Measurements from ENCODE around the gene LST1.

The LST1 gene

GRCh38 chr6:31560697-31561058 lies 25.4 kb upstream of the LST1 start:
- no peak for DNase-seq

- peak in 1 of 2 experiments; percentile 39 for DNase-seq
These were observed 18.3 kb upstream of the LST1 start for GRCh38 chr6:31567531-31568370.

GRCh38 chr6:31568537-31568961 lies 17.5 kb upstream of the LST1 start:
- peak; percentile 53 to 77 for DNase-seq

GRCh38 chr6:31569861-31570536 lies 16.1 kb upstream of the LST1 start:
- no peak for DNase-seq

- peak; percentile 76 to 82 for DNase-seq
These were observed 13.8 kb upstream of the LST1 start, which contains the start of gene LTA for GRCh38 chr6:31572041-31572911. Gene LTA, plus strand, starts transcription at chr6:31572289. Its CDS starts 454 bp downstream, at chr6:31572743.

GRCh38 chr6:31573239-31574105 lies 12.6 kb upstream of the LST1 start:
- DNase-seq: no peak

GRCh38 chr6:31574106-31575061 lies 11.7 kb upstream of the LST1 start:
- peak; percentile 46 to 58 for DNase-seq

- peak; percentile 77 to 90 for DNase-seq
These were observed 10.7 kb upstream of the LST1 start, which contains the start of gene TNF for GRCh38 chr6:31575335-31575901. Gene TNF, plus strand, starts transcription at chr6:31575565. Its CDS starts 177 bp downstream, at chr6:31575742.

- DNase-seq: no peak
These were observed 10.0 kb upstream of the LST1 start for GRCh38 chr6:31575952-31576685.

- peak; percentile 42 to 54 for DNase-seq
These were observed 9.0 kb upstream of the LST1 start for GRCh38 chr6:31576897-31577578.

GRCh38 chr6:31577579-31577966 lies 8.5 kb upstream of the LST1 start:
- no peak for DNase-seq

- DNase-seq: peak; percentile 41 to 55
These were observed 7.6 kb upstream of the LST1 start for GRCh38 chr6:31578184-31579118.

- DNase-seq: peak; percentile 43
These were observed 7.0 kb upstream of the LST1 start for GRCh38 chr6:31579119-31579505.

- DNase-seq: peak; percentile 42 to 47
These were observed 6.3 kb upstream of the LST1 start for GRCh38 chr6:31579546-31580437.

GRCh38 chr6:31580438-31580740 lies 5.7 kb upstream of the LST1 start:
- no peak for DNase-seq

- peak; percentile 84 to 92 for DNase-seq
These were observed 5.2 kb upstream of the LST1 start for GRCh38 chr6:31580807-31581433.

Data from stimulated activated CD4-positive, alpha-beta T cell treated with anti-CD3 and anti-CD28 coated beads, Interleukin-4, amount 100 ng/mL, for 4 hours (primary cell).